ENCODE data around the gene LY86. TPM values are rescaled to one million over a fixed set of nuclear protein-coding genes. Genes with fewer than 3 reads are reported as not detected.
"Not testable (repeated sequence)": the region's sequence is repeated elsewhere in the genome, so short reads cannot be mapped to it uniquely, and the experiment has no call there.

LY86 gene
- total RNA-seq, 1 experiment from 2014 or later = not detected

DNA sequence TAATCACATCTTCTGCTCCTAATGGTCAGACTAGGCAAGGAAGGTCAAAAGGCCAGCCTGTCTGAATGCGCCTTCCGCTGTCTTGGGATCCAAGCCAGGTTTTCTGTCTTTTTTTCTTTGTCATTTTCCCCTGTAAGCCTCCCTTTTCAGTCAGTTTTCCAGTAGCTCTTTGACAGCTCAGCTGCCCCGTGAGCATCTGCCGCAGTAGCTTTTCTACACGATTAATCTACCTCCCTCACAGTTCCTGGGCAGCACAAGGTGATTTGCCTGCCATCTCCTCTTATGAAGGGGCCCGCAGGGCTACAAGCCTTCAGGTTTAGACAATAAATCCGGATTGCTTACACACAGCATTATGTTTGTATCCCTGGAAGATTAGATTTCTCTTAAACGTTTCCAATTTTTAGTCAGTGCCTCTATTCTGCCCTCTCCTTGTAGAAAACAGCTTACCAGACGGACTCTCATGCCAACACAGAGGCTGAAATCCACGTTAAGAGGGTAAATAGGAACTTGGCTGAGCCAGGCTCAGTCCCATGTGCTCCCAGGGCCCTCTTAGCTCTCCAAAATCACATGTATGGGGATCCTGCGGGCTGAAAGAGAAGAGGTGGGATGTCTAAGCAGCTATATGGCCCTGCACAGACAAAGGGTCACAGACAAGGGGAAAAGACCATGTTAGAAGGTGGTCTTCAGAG, 77.2 kb downstream of the LY86 start:
- CTCF ChIA-PET = interaction anchor here (0.9 to 1.3 kb wide), 4 partner anchors 9 to 109 kb away, joined by 4 to 12 read pairs (median 4); no protein-coding TSS in a partner anchor
- H3K27ac Mint-ChIP-seq = no peak overlapping the region
- ATAC-seq = peak; percentile 50

DNA sequence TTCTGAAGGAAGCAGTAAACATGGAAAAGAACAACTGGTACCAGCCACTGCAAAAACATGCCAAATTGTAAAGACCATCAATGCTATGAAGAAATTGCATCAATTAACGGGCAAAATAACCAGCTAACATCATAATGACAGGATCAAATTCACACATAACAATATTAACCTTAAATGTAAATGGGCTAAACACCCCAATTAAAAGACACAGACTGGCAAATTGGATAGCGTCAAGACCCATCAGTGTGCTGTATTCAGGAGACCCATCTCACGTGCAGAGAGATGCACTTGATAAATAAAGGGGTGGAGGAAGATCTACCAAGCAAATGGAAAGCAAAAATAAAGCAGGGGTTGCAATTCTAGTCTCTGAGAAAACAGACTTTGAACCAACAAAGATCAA, 81.6 kb downstream of the LY86 start:
- H3K4me1 Mint-ChIP-seq; POLR2A ChIA-PET; CTCF ChIA-PET; H3K27me3 Mint-ChIP-seq (ENCODE audit: low read depth); H3K27ac Mint-ChIP-seq; H3K9me3 Mint-ChIP-seq; DNase-seq (ENCODE audit: low spot score); H3K36me3 Mint-ChIP-seq; ATAC-seq; H3K4me3 Mint-ChIP-seq: not testable (repeated sequence)

More for the DNA sequence above, 77.2 kb downstream of the LY86 start:
- peaks cover 6% of the 10 kb centered on the region for H3K4me1 Mint-ChIP-seq
- H3K36me3 Mint-ChIP-seq = no peaks in the 10 kb centered on the region
- DNase-seq (ENCODE audit: low spot score) = no peak
- POLR2A ChIA-PET = interaction anchor here (0.7 kb wide), 1 partner anchor 596 kb away, joined by 3 read pairs; no protein-coding TSS in a partner anchor
- H3K27me3 Mint-ChIP-seq (ENCODE audit: low read depth) = peaks cover 4% of the 10 kb centered on the region; the same call in 1 of the 2 replicates
- TF ChIP-seq RORB (CRISPR knock-in tag; IDR thresholded peaks at IDR 0.05) = no peak
- TF ChIP-seq ZNF138 (CRISPR knock-in tag; conservative IDR thresholded peaks at IDR 0.05) = no peak
- no peak for TF ChIP-seq FOXP1 (CRISPR knock-in tag; IDR thresholded peaks at IDR 0.05; ENCODE audit: borderline replicate concordance)
- no peak for TF ChIP-seq KAT7 (CRISPR knock-in tag; IDR thresholded peaks at IDR 0.05; ENCODE audit: borderline replicate concordance)
- no peak for TF ChIP-seq ZNF396 (CRISPR knock-in tag; IDR thresholded peaks at IDR 0.05; ENCODE audit: borderline replicate concordance)
- TF ChIP-seq, protein P1, sequence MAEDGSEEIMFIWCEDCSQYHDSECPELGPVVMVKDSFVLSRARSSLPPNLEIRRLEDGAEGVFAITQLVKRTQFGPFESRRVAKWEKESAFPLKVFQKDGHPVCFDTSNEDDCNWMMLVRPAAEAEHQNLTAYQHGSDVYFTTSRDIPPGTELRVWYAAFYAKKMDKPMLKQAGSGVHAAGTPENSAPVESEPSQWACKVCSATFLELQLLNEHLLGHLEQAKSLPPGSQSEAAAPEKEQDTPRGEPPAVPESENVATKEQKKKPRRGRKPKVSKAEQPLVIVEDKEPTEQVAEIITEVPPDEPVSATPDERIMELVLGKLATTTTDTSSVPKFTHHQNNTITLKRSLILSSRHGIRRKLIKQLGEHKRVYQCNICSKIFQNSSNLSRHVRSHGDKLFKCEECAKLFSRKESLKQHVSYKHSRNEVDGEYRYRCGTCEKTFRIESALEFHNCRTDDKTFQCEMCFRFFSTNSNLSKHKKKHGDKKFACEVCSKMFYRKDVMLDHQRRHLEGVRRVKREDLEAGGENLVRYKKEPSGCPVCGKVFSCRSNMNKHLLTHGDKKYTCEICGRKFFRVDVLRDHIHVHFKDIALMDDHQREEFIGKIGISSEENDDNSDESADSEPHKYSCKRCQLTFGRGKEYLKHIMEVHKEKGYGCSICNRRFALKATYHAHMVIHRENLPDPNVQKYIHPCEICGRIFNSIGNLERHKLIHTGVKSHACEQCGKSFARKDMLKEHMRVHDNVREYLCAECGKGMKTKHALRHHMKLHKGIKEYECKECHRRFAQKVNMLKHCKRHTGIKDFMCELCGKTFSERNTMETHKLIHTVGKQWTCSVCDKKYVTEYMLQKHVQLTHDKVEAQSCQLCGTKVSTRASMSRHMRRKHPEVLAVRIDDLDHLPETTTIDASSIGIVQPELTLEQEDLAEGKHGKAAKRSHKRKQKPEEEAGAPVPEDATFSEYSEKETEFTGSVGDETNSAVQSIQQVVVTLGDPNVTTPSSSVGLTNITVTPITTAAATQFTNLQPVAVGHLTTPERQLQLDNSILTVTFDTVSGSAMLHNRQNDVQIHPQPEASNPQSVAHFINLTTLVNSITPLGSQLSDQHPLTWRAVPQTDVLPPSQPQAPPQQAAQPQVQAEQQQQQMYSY (CRISPR knock-in tag; IDR thresholded peaks at IDR 0.05) = peak; percentile 93
- TF ChIP-seq, protein P2, sequence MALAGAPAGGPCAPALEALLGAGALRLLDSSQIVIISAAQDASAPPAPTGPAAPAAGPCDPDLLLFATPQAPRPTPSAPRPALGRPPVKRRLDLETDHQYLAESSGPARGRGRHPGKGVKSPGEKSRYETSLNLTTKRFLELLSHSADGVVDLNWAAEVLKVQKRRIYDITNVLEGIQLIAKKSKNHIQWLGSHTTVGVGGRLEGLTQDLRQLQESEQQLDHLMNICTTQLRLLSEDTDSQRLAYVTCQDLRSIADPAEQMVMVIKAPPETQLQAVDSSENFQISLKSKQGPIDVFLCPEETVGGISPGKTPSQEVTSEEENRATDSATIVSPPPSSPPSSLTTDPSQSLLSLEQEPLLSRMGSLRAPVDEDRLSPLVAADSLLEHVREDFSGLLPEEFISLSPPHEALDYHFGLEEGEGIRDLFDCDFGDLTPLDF (CRISPR knock-in tag; IDR thresholded peaks at IDR 0.05) = no peak
- TF ChIP-seq, protein P3, sequence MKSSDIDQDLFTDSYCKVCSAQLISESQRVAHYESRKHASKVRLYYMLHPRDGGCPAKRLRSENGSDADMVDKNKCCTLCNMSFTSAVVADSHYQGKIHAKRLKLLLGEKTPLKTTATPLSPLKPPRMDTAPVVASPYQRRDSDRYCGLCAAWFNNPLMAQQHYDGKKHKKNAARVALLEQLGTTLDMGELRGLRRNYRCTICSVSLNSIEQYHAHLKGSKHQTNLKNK (CRISPR knock-in tag; IDR thresholded peaks at IDR 0.05) = no peak
- H3K4me3 Mint-ChIP-seq = no peak overlapping the region
- H3K9me3 Mint-ChIP-seq = no peaks in the 10 kb centered on the region

DNA sequence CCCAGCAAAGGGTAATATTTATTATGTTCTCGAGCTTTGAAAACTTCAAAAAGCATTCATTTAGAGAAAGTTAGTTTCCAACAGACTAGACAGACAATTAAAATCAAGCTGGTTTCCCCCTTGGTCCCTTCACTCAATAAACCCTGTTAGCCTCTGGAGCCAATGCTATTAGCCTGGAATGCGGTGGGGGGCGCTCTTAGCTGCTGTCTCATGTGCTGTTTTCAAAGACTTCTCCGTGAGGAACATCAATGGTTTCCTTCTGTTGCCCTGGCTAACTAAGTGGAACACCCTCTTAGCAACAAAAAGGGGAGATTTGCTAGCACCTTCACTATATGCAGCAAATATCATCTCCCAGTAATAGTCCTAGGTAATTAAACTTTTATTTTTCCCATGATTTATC, 86.4 kb downstream of the LY86 start:
- TF ChIP-seq RORB (CRISPR knock-in tag; IDR thresholded peaks at IDR 0.05) = no peak
- TF ChIP-seq NFE2L1 (CRISPR knock-in tag; IDR thresholded peaks at IDR 0.05) = no peak
- TF ChIP-seq TEAD4 (CRISPR knock-in tag; IDR thresholded peaks at IDR 0.05) = 0 out of 2 replicates have a peak, but pooled peaks have one; percentile 59
- TF ChIP-seq MXD4 (CRISPR knock-in tag; IDR thresholded peaks at IDR 0.05; ENCODE audit: borderline replicate concordance) = no peak
- TF ChIP-seq, protein P4, sequence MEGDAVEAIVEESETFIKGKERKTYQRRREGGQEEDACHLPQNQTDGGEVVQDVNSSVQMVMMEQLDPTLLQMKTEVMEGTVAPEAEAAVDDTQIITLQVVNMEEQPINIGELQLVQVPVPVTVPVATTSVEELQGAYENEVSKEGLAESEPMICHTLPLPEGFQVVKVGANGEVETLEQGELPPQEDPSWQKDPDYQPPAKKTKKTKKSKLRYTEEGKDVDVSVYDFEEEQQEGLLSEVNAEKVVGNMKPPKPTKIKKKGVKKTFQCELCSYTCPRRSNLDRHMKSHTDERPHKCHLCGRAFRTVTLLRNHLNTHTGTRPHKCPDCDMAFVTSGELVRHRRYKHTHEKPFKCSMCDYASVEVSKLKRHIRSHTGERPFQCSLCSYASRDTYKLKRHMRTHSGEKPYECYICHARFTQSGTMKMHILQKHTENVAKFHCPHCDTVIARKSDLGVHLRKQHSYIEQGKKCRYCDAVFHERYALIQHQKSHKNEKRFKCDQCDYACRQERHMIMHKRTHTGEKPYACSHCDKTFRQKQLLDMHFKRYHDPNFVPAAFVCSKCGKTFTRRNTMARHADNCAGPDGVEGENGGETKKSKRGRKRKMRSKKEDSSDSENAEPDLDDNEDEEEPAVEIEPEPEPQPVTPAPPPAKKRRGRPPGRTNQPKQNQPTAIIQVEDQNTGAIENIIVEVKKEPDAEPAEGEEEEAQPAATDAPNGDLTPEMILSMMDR (IDR thresholded peaks at IDR 0.05) = peak; percentile 61
- peak; percentile 48; the same call in 1 of the 2 replicates for TF ChIP-seq TEAD1 (CRISPR knock-in tag; IDR thresholded peaks at IDR 0.05)
- TF ChIP-seq ZBTB21 (CRISPR knock-in tag; IDR thresholded peaks at IDR 0.05; ENCODE audit: borderline replicate concordance) = no peak
- POLR2A ChIA-PET = interaction anchor here (0.7 kb wide), 1 partner anchor 22 kb away, joined by 3 read pairs; no protein-coding TSS in a partner anchor
- peak; percentile 70 for DNase-seq (ENCODE audit: low spot score)

More for the DNA sequence above, 86.4 kb downstream of the LY86 start:
- Mint-ChIP-seq H3K36me3 (no peaks in the 10 kb centered on the region), H3K27me3 (ENCODE audit: low read depth) (peaks cover 8% of the 10 kb centered on the region; the same call in 1 of the 2 replicates), H3K27ac (no peak overlapping the region), H3K9me3 (peaks cover 5% of the 10 kb centered on the region; the same call in 1 of the 2 replicates), H3K4me1 (peaks cover 29% of the 10 kb centered on the region), H3K4me3 (no peak overlapping the region)
- CTCF ChIA-PET = interaction anchor here (0.6 to 4.1 kb wide), 27 partner anchors 9 to 650 kb away, joined by 3 to 35 read pairs (median 4); no protein-coding TSS in a partner anchor
- peak; percentile 57 for ATAC-seq

Data from WTC11 (cell line).